Brain microvascular endothelial cell (primary cell): ENCODE measurements around the gene SF3A2.
A peak's percentile ranks its signal among the peaks of the same experiment; 100 is the strongest.

Experiments
- DNase-seq: peaks from one replicate; pipeline ENCODE4 v3.0.0-alpha.2; 2020
- H3K27ac ChIP-seq: fragments of 250-450 bp; sonication (Bioruptor Pico); 2 replicates; pipeline ENCODE4 v1.5.1; 2020; ENCODE audit warnings: mild to moderate bottlenecking, moderate library complexity
- H3K27me3 ChIP-seq: fragments of 250-450 bp; sonication (Bioruptor Pico); replicated peaks from 2 replicates; pipeline ENCODE4 v1.5.1; 2020; ENCODE audit warnings: mild to moderate bottlenecking
- H3K36me3 ChIP-seq: fragments of 250-450 bp; sonication (Bioruptor Pico); replicated peaks from 2 replicates; pipeline ENCODE4 v1.5.1; 2020; ENCODE audit warnings: mild to moderate bottlenecking
- H3K4me3 ChIP-seq: 2 replicates; pipeline ENCODE4 v1.5.1; 2011; ENCODE audit warnings: low read depth, mild to moderate bottlenecking, control low read depth, low read length, moderate library complexity
- in situ Hi-C: cut with HindIII; loops from 2 replicates; pipeline ENCODE4 v1.10.0; 2017; ENCODE audit warnings: low sequenced_read_pairs, low pct_ligation_motif_present
- TF ChIP-seq, protein P1 (sequence below): IDR thresholded peaks from 2 replicates; pipeline ENCODE4 v1.5.1; 2011; ENCODE audit warnings: low read depth, mild to moderate bottlenecking, moderate library complexity, low read length, control low read depth, inconsistent platforms; ENCODE audit errors: missing control alignments

The SF3A2 gene

DNA sequence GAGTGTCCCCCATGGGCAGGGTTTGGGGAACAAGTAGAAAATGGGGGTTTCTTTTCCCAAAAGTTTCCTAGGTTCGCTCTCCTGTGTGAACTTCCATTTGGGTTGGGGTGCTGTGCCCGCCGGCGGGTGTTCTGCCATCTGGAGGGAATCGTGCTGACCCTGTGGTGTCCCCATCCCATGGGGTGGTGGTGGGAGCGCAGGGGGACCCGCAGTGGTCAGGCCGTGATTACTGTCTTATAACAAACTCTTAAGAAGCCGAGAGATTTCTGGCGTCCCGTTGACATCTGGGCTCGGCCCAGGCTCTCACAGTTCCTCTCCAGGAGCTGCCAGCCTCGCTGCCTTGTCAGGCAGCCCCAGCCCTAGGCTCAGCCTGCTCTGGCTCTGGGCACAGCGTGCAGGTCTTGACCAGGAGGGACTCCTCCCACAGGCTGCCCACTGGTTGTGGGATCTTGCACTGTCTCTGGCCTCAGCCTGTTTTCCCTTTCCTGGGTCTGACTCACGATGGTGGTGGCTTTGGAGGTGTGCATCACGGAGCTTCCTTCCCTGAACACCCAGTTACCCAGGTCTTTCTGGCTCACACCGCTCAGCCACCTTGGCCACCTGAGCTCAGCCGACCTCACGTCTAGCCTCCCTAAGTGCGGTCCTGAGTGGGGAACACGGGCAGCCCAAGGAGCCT, 35.0 kb upstream of the SF3A2 start:
- H3K27me3 ChIP-seq = no peaks in the 10 kb centered on the region
- TF ChIP-seq, protein P1, sequence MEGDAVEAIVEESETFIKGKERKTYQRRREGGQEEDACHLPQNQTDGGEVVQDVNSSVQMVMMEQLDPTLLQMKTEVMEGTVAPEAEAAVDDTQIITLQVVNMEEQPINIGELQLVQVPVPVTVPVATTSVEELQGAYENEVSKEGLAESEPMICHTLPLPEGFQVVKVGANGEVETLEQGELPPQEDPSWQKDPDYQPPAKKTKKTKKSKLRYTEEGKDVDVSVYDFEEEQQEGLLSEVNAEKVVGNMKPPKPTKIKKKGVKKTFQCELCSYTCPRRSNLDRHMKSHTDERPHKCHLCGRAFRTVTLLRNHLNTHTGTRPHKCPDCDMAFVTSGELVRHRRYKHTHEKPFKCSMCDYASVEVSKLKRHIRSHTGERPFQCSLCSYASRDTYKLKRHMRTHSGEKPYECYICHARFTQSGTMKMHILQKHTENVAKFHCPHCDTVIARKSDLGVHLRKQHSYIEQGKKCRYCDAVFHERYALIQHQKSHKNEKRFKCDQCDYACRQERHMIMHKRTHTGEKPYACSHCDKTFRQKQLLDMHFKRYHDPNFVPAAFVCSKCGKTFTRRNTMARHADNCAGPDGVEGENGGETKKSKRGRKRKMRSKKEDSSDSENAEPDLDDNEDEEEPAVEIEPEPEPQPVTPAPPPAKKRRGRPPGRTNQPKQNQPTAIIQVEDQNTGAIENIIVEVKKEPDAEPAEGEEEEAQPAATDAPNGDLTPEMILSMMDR = no peak
- H3K36me3 ChIP-seq = peaks cover 38% of the 10 kb centered on the region
- no peak overlapping the region for H3K4me3 ChIP-seq
- DNase-seq = no peak
- in situ Hi-C loops = no loop called here
- no peak overlapping the region for H3K27ac ChIP-seq

- Histone ChIP-seq H3K36me3 (peaks cover 40% of the 10 kb centered on the region), H3K4me3 (no peak overlapping the region), H3K27me3 (no peaks in the 10 kb centered on the region), H3K27ac (no peak overlapping the region)
- no peak for DNase-seq
- TF ChIP-seq, protein P1 = no peak
- in situ Hi-C loops = no loop called here
Observed at GRCh38 chr19:2202366-2202765, 34.3 kb upstream of the SF3A2 start.

DNA sequence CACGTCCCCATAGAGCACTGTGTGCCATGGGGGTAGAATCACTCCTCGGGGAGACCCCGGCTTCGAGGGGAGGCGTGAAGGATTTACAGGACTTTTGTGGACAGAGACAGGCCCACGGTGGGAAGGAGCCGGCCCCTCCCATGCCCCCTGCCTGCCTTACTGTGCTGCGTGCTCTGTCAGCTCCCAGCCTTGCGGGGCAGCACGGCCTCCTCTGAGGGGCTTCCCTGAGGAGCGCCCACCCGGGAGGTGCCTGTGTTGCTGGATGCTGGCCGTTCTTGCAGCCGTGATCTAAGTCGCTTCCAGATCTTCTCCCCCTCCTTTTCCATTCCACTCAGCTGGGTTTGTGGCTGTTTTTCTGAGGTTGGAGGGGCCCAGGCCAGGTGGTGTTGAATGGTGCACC, 29.6 kb upstream of the SF3A2 start:
- no peak for DNase-seq
- no peaks in the 10 kb centered on the region for H3K27me3 ChIP-seq
- H3K27ac ChIP-seq = no peak overlapping the region
- H3K36me3 ChIP-seq = peaks cover 53% of the 10 kb centered on the region
- in situ Hi-C loops = no loop called here
- no peak overlapping the region for H3K4me3 ChIP-seq
- TF ChIP-seq, protein P1 = no peak

- Histone ChIP-seq H3K4me3 (no peak overlapping the region), H3K27me3 (no peaks in the 10 kb centered on the region), H3K27ac (peak overlapping the region; percentile 22), H3K36me3 (peaks cover 51% of the 10 kb centered on the region)
- TF ChIP-seq, protein P1 = peak; percentile 54
- peak; percentile 78 for DNase-seq
- in situ Hi-C loops = no loop called here
Observed at GRCh38 chr19:2207991-2208860, 28.4 kb upstream of the SF3A2 start.

DNA sequence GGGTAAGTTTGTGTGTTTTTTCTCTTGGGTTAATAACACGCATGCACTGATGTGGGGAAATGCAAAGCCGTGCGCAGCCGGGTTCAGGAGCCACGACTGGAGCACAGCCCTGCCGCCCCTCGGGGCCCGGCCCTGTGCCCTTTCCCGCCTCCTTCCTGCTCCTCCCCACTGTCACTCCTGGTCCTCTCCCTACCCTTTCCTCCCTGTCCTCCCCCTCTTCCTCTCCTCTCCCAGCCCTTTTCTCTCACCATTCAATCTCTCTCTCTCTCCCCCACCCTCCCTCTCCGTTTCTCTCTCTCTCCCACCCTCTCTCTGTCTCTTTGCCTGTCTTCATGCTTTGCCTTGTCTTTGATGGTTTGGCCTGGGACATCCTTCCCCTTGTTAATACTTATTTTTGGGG, 27.6 kb upstream of the SF3A2 start:
- H3K36me3 ChIP-seq = peaks cover 53% of the 10 kb centered on the region
- TF ChIP-seq, protein P1 = no peak
- H3K27ac ChIP-seq = no peak overlapping the region
- H3K27me3 ChIP-seq = no peaks in the 10 kb centered on the region
- DNase-seq = no peak
- in situ Hi-C loops = no loop called here
- H3K4me3 ChIP-seq = no peak overlapping the region
